Duodenal mucosa (tissue), 2 donors: ENCODE data around the gene TUFM.
"Not testable (repeated sequence)": the region's sequence is repeated elsewhere in the genome, so short reads cannot be mapped to it uniquely, and the experiment has no call there.

Source experiments
- H3K27ac ChIP-seq: one replicate; pipeline ENCODE4 v1.7.0; 2013; ENCODE audit warnings: low read depth, low read length
- H3K27me3 ChIP-seq, 2 donors: one replicate each; pipeline ENCODE4 v1.7.0; 2013; ENCODE audit warnings: low read length in 2 of 2, control low read depth in 1 of 2; ENCODE audit not compliant: insufficient read depth in 2 of 2, control insufficient read depth in 1 of 2
- H3K36me3 ChIP-seq, 2 donors: one replicate each; pipeline ENCODE4 v1.7.0; 2013; ENCODE audit warnings: low read length in 2 of 2, control low read depth in 1 of 2; ENCODE audit not compliant: insufficient read depth in 2 of 2, control insufficient read depth in 1 of 2
- H3K4me1 ChIP-seq, 2 donors: one replicate each; pipeline ENCODE4 v1.7.0; 2013; ENCODE audit warnings: low read length in 2 of 2, control low read depth in 1 of 2; ENCODE audit not compliant: insufficient read depth in 2 of 2, control insufficient read depth in 1 of 2
- H3K4me3 ChIP-seq, 2 donors: one replicate each; pipeline ENCODE4 v1.7.0; 2013; ENCODE audit warnings: low read length in 2 of 2, low read depth in 1 of 2
- H3K9ac ChIP-seq, 2 donors: one replicate each; pipeline ENCODE4 v1.7.0; 2013; ENCODE audit warnings: low read length in 2 of 2, low read depth in 1 of 2
- H3K9me3 ChIP-seq, 2 donors: one replicate each; pipeline ENCODE4 v1.7.0; 2013; ENCODE audit warnings: low read length in 2 of 2, control low read depth in 1 of 2; ENCODE audit not compliant: control insufficient read depth in 1 of 2

Gene TUFM

GRCh38 chr16:28881565-28881964 is 35.4 kb upstream of the TUFM start:
- H3K36me3 ChIP-seq, H3K4me3 ChIP-seq, H3K9me3 ChIP-seq, H3K9ac ChIP-seq, H3K27ac ChIP-seq: not testable (repeated sequence)
- Histone ChIP-seq H3K4me1 (peaks cover 8 to 12% of the 10 kb centered on the region in 2 donors), H3K27me3 (peaks cover 20% of the 10 kb centered on the region in 2 donors)

- Histone ChIP-seq H3K4me3 (no peak overlapping the region), H3K27me3 (peaks cover 20% of the 10 kb centered on the region in 2 donors), H3K36me3 (no peaks in the 10 kb centered on the region), H3K4me1 (peaks cover 8 to 12% of the 10 kb centered on the region in 2 donors), H3K9ac (no peak overlapping the region), H3K27ac (no peak overlapping the region), H3K9me3 (no peaks in the 10 kb centered on the region)
Observed at GRCh38 chr16:28880955-28881354, 34.8 kb upstream of the TUFM start.

GRCh38 chr16:28880589-28880915 is 34.4 kb upstream of the TUFM start:
- peaks cover 20% of the 10 kb centered on the region in 2 donors for H3K27me3 ChIP-seq
- no peak overlapping the region for H3K9ac ChIP-seq
- no peaks in the 10 kb centered on the region for H3K9me3 ChIP-seq
- peak overlapping the region in 1 of 2 donors; percentile 81 for H3K4me3 ChIP-seq
- peaks cover 8 to 12% of the 10 kb centered on the region in 2 donors for H3K4me1 ChIP-seq
- no peak overlapping the region for H3K27ac ChIP-seq
- H3K36me3 ChIP-seq = no peaks in the 10 kb centered on the region

- Histone ChIP-seq H3K27me3 (peaks cover 20% of the 10 kb centered on the region in 2 donors), H3K9me3 (no peaks in the 10 kb centered on the region), H3K4me1 (peaks cover 8 to 12% of the 10 kb centered on the region in 2 donors), H3K36me3 (no peaks in the 10 kb centered on the region), H3K9ac (peak overlapping the region; percentile 16 to 56), H3K4me3 (peak overlapping the region; percentile 69 to 81), H3K27ac (no peak overlapping the region)
Observed at GRCh38 chr16:28879841-28880588, 33.9 kb upstream of the TUFM start.

- Histone ChIP-seq H3K4me3 (peak overlapping the region; percentile 69 to 81), H3K36me3 (peaks cover 0 to 3% of the 10 kb centered on the region in 2 donors), H3K27ac (no peak overlapping the region), H3K27me3 (peaks cover 20% of the 10 kb centered on the region in 2 donors), H3K9ac (peak overlapping the region; percentile 16 to 56), H3K4me1 (peaks cover 8 to 12% of the 10 kb centered on the region in 2 donors), H3K9me3 (no peaks in the 10 kb centered on the region)
Observed at GRCh38 chr16:28879261-28879840, 33.2 kb upstream of the TUFM start.

- Histone ChIP-seq H3K4me3 (peak within 1 kb of the TSS; percentile 69 to 81), H3K27me3 (peaks cover 16 to 20% of the 10 kb centered on the region in 2 donors), H3K4me1 (peaks cover 8 to 12% of the 10 kb centered on the region in 2 donors), H3K9ac (peak within 1 kb of the TSS; percentile 16 to 56), H3K9me3 (no peaks in the 10 kb centered on the region), H3K36me3 (peaks cover 0 to 9% of the 10 kb centered on the region in 2 donors), H3K27ac (no peak within 1 kb of the TSS)
Observed at GRCh38 chr16:28878083-28878926, 32.2 kb upstream of the TUFM start, which contains the start of gene ATP2A1. Gene ATP2A1, plus strand, starts transcription at chr16:28878488. Its CDS starts 184 bp downstream, at chr16:28878672.

GRCh38 chr16:28877655-28878000 is 31.5 kb upstream of the TUFM start:
- Histone ChIP-seq H3K4me3 (no peak overlapping the region), H3K27ac (no peak overlapping the region), H3K4me1 (peaks cover 8 to 12% of the 10 kb centered on the region in 2 donors), H3K9me3 (no peaks in the 10 kb centered on the region), H3K27me3 (peaks cover 11 to 13% of the 10 kb centered on the region in 2 donors), H3K36me3 (peaks cover 2 to 15% of the 10 kb centered on the region in 2 donors), H3K9ac (no peak overlapping the region)

- Histone ChIP-seq H3K9me3 (no peaks in the 10 kb centered on the region), H3K27ac (no peak overlapping the region), H3K4me1 (peaks cover 8 to 12% of the 10 kb centered on the region in 2 donors), H3K9ac (no peak overlapping the region), H3K4me3 (no peak overlapping the region), H3K36me3 (peaks cover 7 to 20% of the 10 kb centered on the region in 2 donors), H3K27me3 (peaks cover 6 to 9% of the 10 kb centered on the region in 2 donors)
Observed at GRCh38 chr16:28876973-28877654, 31.0 kb upstream of the TUFM start.

GRCh38 chr16:28876019-28876659 is 30.0 kb upstream of the TUFM start:
- no peak overlapping the region for H3K27ac ChIP-seq
- H3K4me1 ChIP-seq = peaks cover 8 to 12% of the 10 kb centered on the region in 2 donors
- H3K27me3 ChIP-seq = peaks cover 4 to 7% of the 10 kb centered on the region in 2 donors
- no peaks in the 10 kb centered on the region for H3K9me3 ChIP-seq
- no peak overlapping the region for H3K4me3 ChIP-seq
- H3K9ac ChIP-seq = no peak overlapping the region
- peaks cover 15 to 29% of the 10 kb centered on the region in 2 donors for H3K36me3 ChIP-seq
